A673 (cell line): Measurements from ENCODE around the gene CYP4A22.
"Not testable (repeated sequence)": the region's sequence is repeated elsewhere in the genome, so short reads cannot be mapped to it uniquely, and the experiment has no call there.

Experiments used
- CTCF ChIP-seq: fragments of 300-800, 200-600 bp; sonication (generic); conservative IDR thresholded peaks from 2 replicates; pipeline ENCODE4 v1.5.1; 2017; ENCODE audit warnings: low read depth, mild to moderate bottlenecking, antibody characterized with exemption, low read length, moderate library complexity, mixed read lengths
- EZH2 ChIP-seq: fragments of 200-600 bp; sonication (generic); IDR thresholded peaks from 2 replicates; pipeline ENCODE4 v1.6.1; 2017; ENCODE audit warnings: borderline replicate concordance, low read depth, mild to moderate bottlenecking, mixed read lengths, antibody characterized with exemption, low read length; ENCODE audit not compliant: poor library complexity, severe bottlenecking

- not testable (repeated sequence) for TF ChIP-seq CTCF, EZH2
Observed at GRCh38 chr1:47121039-47121438, 16.2 kb upstream of the CYP4A22 start.
